Left ventricle myocardium inferior (tissue), 1 donor: ENCODE results near the gene OR2AG2. TPM values are rescaled to one million over a fixed set of nuclear protein-coding genes. Genes with fewer than 3 reads are reported as not detected.

Experiments
- DNase-seq: peaks from one replicate; pipeline ENCODE4 v3.0.0-alpha.2; 2020
- H3K27ac ChIP-seq: fragments of 200-600 bp; replicated peaks from 2 replicates; pipeline ENCODE4 v1.8.0; 2021
- H3K27me3 ChIP-seq: fragments of 200-600 bp; 2 replicates; pipeline ENCODE4 v1.8.0; 2021; ENCODE audit warnings: low read depth
- H3K36me3 ChIP-seq: fragments of 200-600 bp; 2 replicates; pipeline ENCODE4 v1.8.0; 2021
- H3K4me1 ChIP-seq: fragments of 200-600 bp; 2 replicates; pipeline ENCODE4 v1.8.0; 2021
- H3K4me3 ChIP-seq: fragments of 200-600 bp; 2 replicates; pipeline ENCODE4 v1.8.0; 2021; ENCODE audit warnings: mild to moderate bottlenecking, moderate library complexity
- H3K9me3 ChIP-seq: fragments of 200-600 bp; replicated peaks from 2 replicates; pipeline ENCODE4 v1.8.0; 2021
- intact Hi-C: fragments of 100-400 bp; cut with micrococcal nuclease; formaldehyde crosslinking; loops from one replicate; pipeline ENCODE4 v1.11.0; 2022
- total RNA-seq: library from RNA; stranded (reverse); fragmentation: NEBNext Ultra II Directional; extraction: Animal tissue kit (Norgen Biotek cat#: 25700); gene quantifications from one replicate; pipeline ENCODE4 v1.2.1, GENCODE V29; 2021
- TF ChIP-seq, protein P1 (sequence below): fragments of 200-600 bp; IDR thresholded peaks from 2 replicates; pipeline ENCODE4 v1.8.0; 2021; ENCODE audit warnings: antibody characterized with exemption, mild to moderate bottlenecking, borderline replicate concordance
- donor health status: DM: no; HTN: yes; CAD: no; lungs with severe emphysema.

Gene OR2AG2
- total RNA-seq, 1 donor from 2014 or later, result not detected

DNA sequence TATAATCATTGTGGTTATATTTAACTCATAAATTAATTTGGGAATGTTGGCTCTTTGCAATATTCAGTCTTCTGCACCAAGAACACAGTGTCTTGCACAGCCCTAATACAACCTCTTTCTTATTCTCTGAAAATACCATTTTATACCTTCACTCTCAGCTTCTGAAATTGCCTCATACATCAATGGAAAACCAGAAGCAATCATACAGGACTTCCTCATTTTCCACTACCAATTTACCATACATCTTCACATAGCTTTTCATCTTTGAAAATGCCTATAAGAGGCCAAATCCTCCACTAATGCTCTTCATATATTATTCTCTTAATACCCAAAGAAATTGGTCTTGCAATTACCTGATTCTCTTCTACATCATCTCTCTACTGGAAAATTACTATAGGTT is 6.7 kb upstream of the OR2AG2 start:
- no peak for DNase-seq
- Histone ChIP-seq H3K27me3 (peaks cover 7% of the 10 kb centered on the region), H3K27ac (no peak overlapping the region), H3K4me1 (no peaks in the 10 kb centered on the region), H3K9me3 (no peaks in the 10 kb centered on the region), H3K36me3 (no peaks in the 10 kb centered on the region), H3K4me3 (no peak overlapping the region)
- TF ChIP-seq, protein P1, sequence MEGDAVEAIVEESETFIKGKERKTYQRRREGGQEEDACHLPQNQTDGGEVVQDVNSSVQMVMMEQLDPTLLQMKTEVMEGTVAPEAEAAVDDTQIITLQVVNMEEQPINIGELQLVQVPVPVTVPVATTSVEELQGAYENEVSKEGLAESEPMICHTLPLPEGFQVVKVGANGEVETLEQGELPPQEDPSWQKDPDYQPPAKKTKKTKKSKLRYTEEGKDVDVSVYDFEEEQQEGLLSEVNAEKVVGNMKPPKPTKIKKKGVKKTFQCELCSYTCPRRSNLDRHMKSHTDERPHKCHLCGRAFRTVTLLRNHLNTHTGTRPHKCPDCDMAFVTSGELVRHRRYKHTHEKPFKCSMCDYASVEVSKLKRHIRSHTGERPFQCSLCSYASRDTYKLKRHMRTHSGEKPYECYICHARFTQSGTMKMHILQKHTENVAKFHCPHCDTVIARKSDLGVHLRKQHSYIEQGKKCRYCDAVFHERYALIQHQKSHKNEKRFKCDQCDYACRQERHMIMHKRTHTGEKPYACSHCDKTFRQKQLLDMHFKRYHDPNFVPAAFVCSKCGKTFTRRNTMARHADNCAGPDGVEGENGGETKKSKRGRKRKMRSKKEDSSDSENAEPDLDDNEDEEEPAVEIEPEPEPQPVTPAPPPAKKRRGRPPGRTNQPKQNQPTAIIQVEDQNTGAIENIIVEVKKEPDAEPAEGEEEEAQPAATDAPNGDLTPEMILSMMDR, result no peak
- intact Hi-C loops, result no loop called here

DNA sequence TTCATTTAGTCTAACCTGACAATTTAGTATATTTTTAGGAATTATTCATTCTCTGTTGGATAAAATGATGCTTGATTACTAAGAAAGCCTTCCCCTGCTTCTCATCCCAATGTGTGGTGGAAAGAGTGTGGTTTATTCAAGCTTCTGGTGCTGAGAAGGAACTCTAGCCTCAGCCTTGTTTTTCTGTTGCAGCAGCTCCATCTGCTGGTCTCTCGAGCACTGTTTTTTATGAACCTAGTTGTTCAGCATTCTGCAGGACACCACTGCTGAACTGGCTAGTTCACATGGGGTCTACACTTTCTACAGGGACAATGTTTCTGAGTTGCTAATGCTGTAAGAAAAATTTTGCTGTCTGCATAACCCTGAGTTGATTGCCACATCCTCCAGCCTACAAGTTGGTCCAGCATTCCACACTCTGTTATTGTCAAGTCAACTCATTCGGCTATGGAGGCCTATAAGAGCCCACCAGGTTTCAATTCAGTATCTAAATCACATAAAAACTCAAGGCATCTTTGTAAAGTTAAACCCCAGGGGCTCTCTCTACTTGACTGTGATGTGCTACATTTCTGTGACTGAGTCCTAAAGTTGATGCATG is 14.3 kb downstream of the OR2AG2 start:
- TF ChIP-seq, protein P1, result peak; percentile 74
- Histone ChIP-seq H3K27me3 (no peaks in the 10 kb centered on the region), H3K36me3 (no peaks in the 10 kb centered on the region), H3K9me3 (no peaks in the 10 kb centered on the region), H3K4me3 (no peak overlapping the region), H3K27ac (no peak overlapping the region), H3K4me1 (no peaks in the 10 kb centered on the region)
- intact Hi-C loops, result loop anchor here (5.0 kb wide), 1 partner anchor 50 kb away; no protein-coding TSS in a partner anchor
- DNase-seq, result peak; percentile 26

DNA sequence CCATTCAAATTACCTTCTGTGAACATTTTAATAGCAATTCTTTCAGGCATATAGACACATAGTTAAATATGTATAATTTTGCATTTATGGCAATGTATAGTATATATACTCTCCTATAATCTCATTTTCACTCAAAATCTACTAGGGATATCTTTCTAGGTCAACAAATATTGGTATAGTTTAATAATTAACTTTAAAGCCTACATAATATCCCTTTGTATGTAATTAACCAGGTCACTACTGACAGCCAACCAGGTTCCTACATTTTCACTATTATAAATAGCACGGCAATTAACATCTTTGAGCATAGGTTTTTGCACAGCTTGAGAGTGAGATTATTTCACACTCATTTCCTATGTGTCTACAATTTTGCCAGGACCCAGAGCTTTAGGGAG is 15.8 kb downstream of the OR2AG2 start:
- Histone ChIP-seq H3K36me3 (no peaks in the 10 kb centered on the region), H3K9me3 (no peaks in the 10 kb centered on the region), H3K4me3 (no peak overlapping the region), H3K27me3 (no peaks in the 10 kb centered on the region), H3K4me1 (no peaks in the 10 kb centered on the region), H3K27ac (no peak overlapping the region)
- DNase-seq, result no peak
- intact Hi-C loops, result loop anchor here (5.0 kb wide), 1 partner anchor 49 kb away; no protein-coding TSS in a partner anchor
- TF ChIP-seq, protein P1, result no peak

DNA sequence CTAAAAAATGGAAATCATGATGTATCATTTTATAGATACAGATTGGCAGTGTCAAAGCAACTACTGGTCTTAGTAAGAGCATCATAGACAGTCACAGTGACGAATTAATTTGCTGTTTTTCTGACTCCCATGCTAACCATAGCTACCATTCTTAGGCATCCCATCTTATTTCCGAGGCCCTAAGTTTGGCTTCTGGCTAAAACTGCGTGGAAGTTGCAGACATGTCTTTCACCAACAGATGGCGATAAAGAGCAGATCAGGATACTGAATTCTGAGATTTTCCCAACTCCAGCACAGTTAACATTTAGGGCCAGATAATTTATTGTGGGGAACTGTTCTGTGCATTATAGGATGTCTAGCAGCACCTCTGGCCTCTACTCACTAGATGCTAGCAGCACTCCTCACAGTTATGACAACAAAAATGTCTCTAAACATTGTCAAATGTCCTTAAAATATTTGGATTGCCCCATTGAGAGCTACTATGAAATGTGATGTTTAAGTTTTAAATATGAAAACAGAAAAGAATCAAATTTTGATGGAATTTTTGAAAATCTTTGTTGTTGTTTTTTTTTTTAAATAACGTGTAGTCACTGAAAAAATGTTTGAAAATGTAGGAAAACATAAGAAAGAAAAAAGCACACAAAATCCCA is 16.3 kb downstream of the OR2AG2 start:
- H3K27me3 ChIP-seq, result no peaks in the 10 kb centered on the region
- DNase-seq, result no peak
- no peaks in the 10 kb centered on the region for H3K9me3 ChIP-seq
- no peaks in the 10 kb centered on the region for H3K4me1 ChIP-seq
- no peak overlapping the region for H3K4me3 ChIP-seq
- no peaks in the 10 kb centered on the region for H3K36me3 ChIP-seq
- intact Hi-C loops, result loop anchor here (5.0 kb wide), 1 partner anchor 48 kb away; no protein-coding TSS in a partner anchor
- no peak overlapping the region for H3K27ac ChIP-seq
- TF ChIP-seq, protein P1, result peak; percentile 96

DNA sequence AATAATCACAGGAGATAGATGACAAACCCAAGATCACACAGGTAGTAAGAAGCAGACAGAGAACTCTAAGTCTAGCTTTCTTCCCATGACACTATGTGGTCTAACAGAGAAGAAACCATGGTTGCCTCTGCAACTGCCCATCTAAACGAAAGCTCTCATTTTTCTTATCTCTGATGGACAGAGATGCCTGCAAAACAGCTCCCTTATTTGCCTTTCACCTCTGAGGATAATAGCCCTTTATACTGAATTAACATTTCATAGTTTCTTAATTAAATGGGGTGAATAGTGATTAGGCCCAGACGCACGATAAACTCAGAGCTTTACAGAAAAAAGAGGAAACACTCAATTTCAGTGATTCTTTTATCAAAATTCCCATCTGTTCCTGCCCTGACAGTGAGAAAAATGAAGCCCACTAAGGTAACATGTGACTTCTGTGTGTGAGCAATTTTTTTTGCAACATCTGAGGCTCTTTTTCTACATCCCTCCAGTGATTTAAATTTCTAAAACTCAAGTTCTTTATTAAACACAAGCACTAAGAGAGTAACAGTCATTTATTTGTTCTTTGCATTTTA is 24.6 kb downstream of the OR2AG2 start:
- peak overlapping the region; percentile 85 for H3K27ac ChIP-seq
- no peaks in the 10 kb centered on the region for H3K9me3 ChIP-seq
- peaks cover 21% of the 10 kb centered on the region for H3K4me1 ChIP-seq
- TF ChIP-seq, protein P1, result no peak
- H3K27me3 ChIP-seq, result no peaks in the 10 kb centered on the region
- intact Hi-C loops, result no loop called here
- no peak overlapping the region for H3K4me3 ChIP-seq
- no peak for DNase-seq
- H3K36me3 ChIP-seq, result no peaks in the 10 kb centered on the region
